CD4-positive, alpha-beta T cell treated with Interleukin-12 subunit alpha and Interleukin-12 subunit beta, for 1 hour (primary cell): ENCODE results near the gene RAI1.

Source experiments
- DNase-seq: peaks from one replicate; pipeline ENCODE4 v3.0.0-alpha.2; 2020

The RAI1 gene

GRCh38 chr17:17788967-17789366 is 107.7 kb downstream of the RAI1 start:
- DNase-seq: no peak

- no peak for DNase-seq
These were observed 108.2 kb downstream of the RAI1 start for GRCh38 chr17:17789410-17789809.

- no peak for DNase-seq
These were observed 108.8 kb downstream of the RAI1 start for GRCh38 chr17:17789828-17790636.

GRCh38 chr17:17790637-17791464 is 109.6 kb downstream of the RAI1 start:
- no peak for DNase-seq

- DNase-seq: no peak
These were observed 110.8 kb downstream of the RAI1 start for GRCh38 chr17:17792037-17792550.

- peak; percentile 82 for DNase-seq
These were observed 111.5 kb downstream of the RAI1 start for GRCh38 chr17:17792551-17793377.

- DNase-seq: no peak
These were observed 112.3 kb downstream of the RAI1 start for GRCh38 chr17:17793378-17794214.

GRCh38 chr17:17794382-17794781 is 113.1 kb downstream of the RAI1 start:
- DNase-seq: no peak

GRCh38 chr17:17795296-17795695 is 114.0 kb downstream of the RAI1 start:
- no peak for DNase-seq

GRCh38 chr17:17795946-17796786 is 114.9 kb downstream of the RAI1 start:
- no peak for DNase-seq

- DNase-seq: no peak
These were observed 115.5 kb downstream of the RAI1 start for GRCh38 chr17:17796787-17797061.

- no peak for DNase-seq
These were observed 116.0 kb downstream of the RAI1 start for GRCh38 chr17:17797119-17797809.

GRCh38 chr17:17798010-17798556 is 116.8 kb downstream of the RAI1 start:
- DNase-seq: no peak

- DNase-seq: no peak
These were observed 117.5 kb downstream of the RAI1 start for GRCh38 chr17:17798573-17799255.

GRCh38 chr17:17800504-17801021 is 119.3 kb downstream of the RAI1 start:
- DNase-seq: no peak

- DNase-seq: no peak
These were observed 120.7 kb downstream of the RAI1 start for GRCh38 chr17:17801800-17802481.

GRCh38 chr17:17804007-17804406 is 122.7 kb downstream of the RAI1 start:
- DNase-seq: no peak

- DNase-seq: no peak
These were observed 124.3 kb downstream of the RAI1 start for GRCh38 chr17:17805575-17805974.

- DNase-seq: no peak
These were observed 124.8 kb downstream of the RAI1 start for GRCh38 chr17:17806035-17806434.
